Activated CD8-positive, alpha-beta T cell treated with anti-CD3 and anti-CD28 coated beads for 36 hours (primary cell): ENCODE results near the gene KLHL1. TPM values are rescaled to one million over a fixed set of nuclear protein-coding genes. Genes with fewer than 3 reads are reported as not detected.

Source experiments
- ATAC-seq: fragments of 200-7000 bp; cut with Tn5 transposase; one replicate; pipeline ENCODE4 v1.10.0; 2021; ENCODE audit warnings: mild to moderate bottlenecking, moderate library complexity
- CTCF ChIA-PET: fragments of 350-600 bp; sonication (Branson Sonifier 250); formaldehyde crosslinking; loops from one replicate; lab custom pipeline; 2021; ENCODE audit warnings: antibody characterized with exemption; lab: Charles Lee
- POLR2A ChIA-PET: fragments of 350-600 bp; sonication (Branson Sonifier 250); formaldehyde crosslinking; loops from one replicate; lab custom pipeline; 2021; ENCODE audit warnings: antibody characterized with exemption; lab: Charles Lee
- DNase-seq: peaks from one replicate; pipeline ENCODE4 v3.0.0-alpha.2; 2020
- H3K27ac Mint-ChIP-seq: one replicate; pipeline ENCODE4 v1.8.0; 2021; ENCODE audit warnings: mild to moderate bottlenecking, mixed read lengths
- H3K27me3 Mint-ChIP-seq: one replicate; pipeline ENCODE4 v1.8.0; 2021; ENCODE audit warnings: mixed read lengths
- H3K36me3 Mint-ChIP-seq: one replicate; pipeline ENCODE4 v1.8.0; 2021; ENCODE audit warnings: low read depth, mixed read lengths
- H3K4me1 Mint-ChIP-seq: one replicate; pipeline ENCODE4 v1.8.0; 2021; ENCODE audit warnings: low read depth, mixed read lengths
- H3K4me3 Mint-ChIP-seq: one replicate; pipeline ENCODE4 v1.8.0; 2021; ENCODE audit warnings: mild to moderate bottlenecking, moderate library complexity, mixed read lengths
- H3K9me3 Mint-ChIP-seq: one replicate; pipeline ENCODE4 v1.8.0; 2021; ENCODE audit warnings: mixed read lengths
- CTCF ChIP-seq: fragments of 200-600 bp; IDR thresholded peaks from one replicate; pipeline ENCODE4 v1.8.0; 2022; ENCODE audit warnings: antibody characterized with exemption, mild to moderate bottlenecking
- intact Hi-C: fragments of 100-400 bp; cut with micrococcal nuclease; formaldehyde crosslinking; loops from one replicate; pipeline ENCODE4 v1.10.0; 2022
- total RNA-seq, 2 experiments: library from RNA; stranded (reverse); gene quantifications; one replicate each; pipeline ENCODE4 v1.2.3, GENCODE V29; 2021

The KLHL1 gene
- total RNA-seq, 2 experiments from 2014 or later, result not detected

GRCh38 chr13:70043685-70044084, 64.6 kb downstream of the KLHL1 start:
- Mint-ChIP-seq H3K27me3 (no peaks in the 10 kb centered on the region), H3K4me3 (no peak overlapping the region), H3K4me1 (no peaks in the 10 kb centered on the region), H3K36me3 (no peaks in the 10 kb centered on the region), H3K27ac (no peak overlapping the region), H3K9me3 (peaks cover 12% of the 10 kb centered on the region)
- TF ChIP-seq CTCF, result no peak
- no peak for ATAC-seq
- no peak for DNase-seq
- CTCF ChIA-PET, result no interaction called here
- intact Hi-C loops, result no loop called here
- POLR2A ChIA-PET, result no interaction called here

DNA sequence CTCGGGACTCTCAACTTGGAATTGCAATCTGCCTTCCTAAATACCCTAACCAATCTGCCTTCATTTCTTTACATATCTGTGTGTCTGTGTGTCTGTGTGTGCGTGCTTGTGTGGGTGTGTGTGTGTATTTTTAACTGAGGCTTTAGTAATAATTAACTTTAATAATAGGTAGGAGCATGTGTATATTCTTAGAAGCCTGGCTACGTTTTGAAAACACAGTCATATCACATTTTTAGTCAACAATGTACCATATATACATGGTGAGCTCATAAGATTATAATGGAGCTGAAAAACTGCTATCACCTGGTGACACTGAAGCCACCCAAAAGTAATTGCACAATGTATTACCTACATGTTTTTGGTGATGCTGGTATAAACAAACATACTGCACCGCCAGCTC, 66.1 kb downstream of the KLHL1 start:
- Mint-ChIP-seq H3K27me3 (no peaks in the 10 kb centered on the region), H3K4me3 (no peak overlapping the region), H3K9me3 (peaks cover 11% of the 10 kb centered on the region), H3K27ac (no peak overlapping the region), H3K36me3 (no peaks in the 10 kb centered on the region), H3K4me1 (no peaks in the 10 kb centered on the region)
- intact Hi-C loops, result no loop called here
- DNase-seq (no peak), ATAC-seq (no peak)
- ChIA-PET POLR2A (no interaction called here), CTCF (no interaction called here)
- TF ChIP-seq CTCF, result no peak

DNA sequence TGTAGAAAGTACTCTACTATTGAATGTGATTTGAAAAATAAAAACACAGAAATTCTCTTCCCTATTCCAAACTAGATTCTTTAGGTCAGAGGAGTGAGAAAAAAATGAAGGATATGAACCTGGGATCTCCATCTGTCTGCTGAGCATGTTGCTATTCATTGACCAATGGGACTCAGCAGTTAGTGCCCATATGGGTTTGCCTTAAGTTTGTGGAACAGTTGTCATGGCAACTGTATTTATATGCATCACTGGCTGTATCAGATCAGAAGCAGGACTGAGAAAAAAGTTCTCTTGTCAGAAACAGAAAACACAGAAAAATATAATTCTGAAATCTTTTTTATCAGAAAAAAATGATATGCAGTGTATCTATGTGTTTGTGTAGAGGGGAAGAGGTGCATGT, 74.0 kb downstream of the KLHL1 start:
- peaks cover 15% of the 10 kb centered on the region for H3K9me3 Mint-ChIP-seq
- TF ChIP-seq CTCF, result no peak
- CTCF ChIA-PET, result no interaction called here
- DNase-seq (no peak), ATAC-seq (no peak)
- no peak overlapping the region for H3K4me3 Mint-ChIP-seq
- H3K4me1 Mint-ChIP-seq, result no peaks in the 10 kb centered on the region
- intact Hi-C loops, result no loop called here
- POLR2A ChIA-PET, result no interaction called here
- no peaks in the 10 kb centered on the region for H3K27me3 Mint-ChIP-seq
- no peak overlapping the region for H3K27ac Mint-ChIP-seq
- no peaks in the 10 kb centered on the region for H3K36me3 Mint-ChIP-seq

- Mint-ChIP-seq H3K4me1 (no peaks in the 10 kb centered on the region), H3K27ac (no peak overlapping the region), H3K4me3 (no peak overlapping the region), H3K9me3 (peaks cover 8% of the 10 kb centered on the region), H3K27me3 (no peaks in the 10 kb centered on the region), H3K36me3 (no peaks in the 10 kb centered on the region)
- ChIA-PET CTCF (no interaction called here), POLR2A (no interaction called here)
- no peak for DNase-seq
- no peak for ATAC-seq
- no peak for TF ChIP-seq CTCF
- intact Hi-C loops, result no loop called here
Observed at GRCh38 chr13:70027551-70027950, 80.7 kb downstream of the KLHL1 start.

DNA sequence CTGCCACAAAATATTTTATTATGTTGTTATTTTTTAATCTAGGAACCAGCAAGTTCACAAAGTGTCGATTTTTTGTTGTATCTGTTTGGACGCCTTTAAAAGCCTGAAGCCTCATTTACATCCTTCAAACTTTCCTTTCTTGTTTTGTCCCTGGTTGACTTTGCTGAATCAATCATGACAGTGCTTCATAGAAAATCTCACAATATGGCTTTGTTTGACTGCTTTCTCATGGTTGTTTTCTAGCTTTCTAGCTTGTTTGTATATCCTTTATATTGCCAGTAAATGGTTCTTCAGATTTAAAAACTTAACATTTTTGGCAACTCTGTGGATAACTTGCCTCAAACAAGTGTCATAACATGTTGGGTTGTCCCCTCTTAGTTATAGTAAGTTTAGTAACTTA, 84.7 kb downstream of the KLHL1 start:
- H3K9me3 Mint-ChIP-seq, result peaks cover 4% of the 10 kb centered on the region
- H3K36me3 Mint-ChIP-seq, result no peaks in the 10 kb centered on the region
- H3K4me1 Mint-ChIP-seq, result no peaks in the 10 kb centered on the region
- H3K4me3 Mint-ChIP-seq, result no peak overlapping the region
- ChIA-PET CTCF (no interaction called here), POLR2A (no interaction called here)
- ATAC-seq (no peak), DNase-seq (no peak)
- intact Hi-C loops, result no loop called here
- no peaks in the 10 kb centered on the region for H3K27me3 Mint-ChIP-seq
- no peak for TF ChIP-seq CTCF
- no peak overlapping the region for H3K27ac Mint-ChIP-seq
